GM23338 (cell line): ENCODE data around the gene CDH19. TPM values are rescaled to one million over a fixed set of nuclear protein-coding genes. Genes with fewer than 3 reads are reported as not detected.
A peak's percentile ranks its signal among the peaks of the same experiment; 100 is the strongest.

Experiments
- ATAC-seq: fragments of 200-7000 bp; cut with Tn5 transposase; 3 replicates; pipeline ENCODE4 v1.9.1; 2020
- DNase-seq: peaks from one replicate; pipeline ENCODE4 v3.0.0-alpha.2; 2015; ENCODE audit warnings: low spot score
- H2AFZ ChIP-seq: fragments of 200-600 bp; sonication (generic); 2 replicates; pipeline ENCODE4 v1.8.0; 2016; ENCODE audit warnings: antibody characterized with exemption, mild to moderate bottlenecking, moderate library complexity
- H3F3A ChIP-seq: fragments of 200-600 bp; sonication (generic); replicated peaks from 2 replicates; pipeline ENCODE4 v1.8.0; 2017; ENCODE audit warnings: antibody characterized with exemption, mixed run types, low read depth
- H3K27ac ChIP-seq: fragments of 200-600 bp; sonication (generic); 2 replicates; pipeline ENCODE4 v1.6.1; 2016; ENCODE audit warnings: low read depth
- H3K27me3 ChIP-seq: fragments of 200-600 bp; sonication (generic); 2 replicates; pipeline ENCODE4 v1.8.0; 2016; ENCODE audit warnings: mild to moderate bottlenecking, mixed run types, moderate library complexity; ENCODE audit not compliant: insufficient read depth
- H3K36me3 ChIP-seq: fragments of 200-600 bp; sonication (generic); 2 replicates; pipeline ENCODE4 v1.8.0; 2016; ENCODE audit warnings: mild to moderate bottlenecking; ENCODE audit not compliant: insufficient read depth
- H3K4me1 ChIP-seq: fragments of 200-600 bp; sonication (generic); 2 replicates; pipeline ENCODE4 v1.8.0; 2016; ENCODE audit warnings: mild to moderate bottlenecking, moderate library complexity; ENCODE audit not compliant: insufficient read depth
- H3K4me2 ChIP-seq: fragments of 200-600 bp; sonication (generic); 2 replicates; pipeline ENCODE4 v1.7.1; 2017; ENCODE audit warnings: mixed run types
- H3K4me3 ChIP-seq: fragments of 200-600 bp; sonication (generic); 2 replicates; pipeline ENCODE4 v1.6.1; 2016; ENCODE audit warnings: mixed run types
- H3K79me2 ChIP-seq: fragments of 200-600 bp; sonication (generic); replicated peaks from 2 replicates; pipeline ENCODE4 v1.8.0; 2017; ENCODE audit warnings: mild to moderate bottlenecking; ENCODE audit not compliant: insufficient read depth
- H3K9me2 ChIP-seq: fragments of 200-600 bp; sonication (generic); 2 replicates; pipeline ENCODE4 v1.8.0; 2017; ENCODE audit not compliant: insufficient read depth
- H4K20me1 ChIP-seq: fragments of 200-600 bp; sonication (generic); replicated peaks from 2 replicates; pipeline ENCODE4 v1.8.0; 2017; ENCODE audit warnings: mild to moderate bottlenecking; ENCODE audit not compliant: insufficient read depth
- H3K27ac Mint-ChIP-seq: 2 replicates; pipeline ENCODE4 v1.8.0; 2020; ENCODE audit warnings: inconsistent platforms, mild to moderate bottlenecking, moderate library complexity, mixed read lengths
- H3K27me3 Mint-ChIP-seq: 3 replicates; pipeline ENCODE4 v1.8.0; 2022; ENCODE audit warnings: low read depth, mild to moderate bottlenecking, moderate library complexity, mixed read lengths, inconsistent platforms; ENCODE audit not compliant: insufficient read depth, poor library complexity
- H3K36me3 Mint-ChIP-seq: 3 replicates; pipeline ENCODE4 v1.8.0; 2021; ENCODE audit warnings: low read depth, mild to moderate bottlenecking, inconsistent platforms, moderate library complexity, mixed read lengths
- H3K4me1 Mint-ChIP-seq: 3 replicates; pipeline ENCODE4 v1.8.0; 2020; ENCODE audit warnings: mild to moderate bottlenecking, inconsistent platforms, mixed read lengths
- H3K4me3 Mint-ChIP-seq: 3 replicates; pipeline ENCODE4 v1.8.0; 2021; ENCODE audit warnings: moderate library complexity, mild to moderate bottlenecking, inconsistent platforms, mixed read lengths
- H3K9me3 Mint-ChIP-seq: 3 replicates; pipeline ENCODE4 v1.8.0; 2020; ENCODE audit warnings: moderate library complexity, mild to moderate bottlenecking, inconsistent platforms, mixed read lengths
- EZH2phosphoT487 ChIP-seq: fragments of 200-600 bp; sonication (generic); IDR thresholded peaks from one replicate; pipeline ENCODE4 v1.8.1; 2018; ENCODE audit warnings: antibody characterized with exemption; ENCODE audit not compliant: unreplicated experiment
- NANOG ChIP-seq: IDR thresholded peaks from 2 replicates; pipeline ENCODE4 v1.6.1; 2016; ENCODE audit warnings: antibody characterized with exemption, borderline replicate concordance
- ZNF114 ChIP-seq: fragments of 250-450 bp; sonication (Bioruptor Pico); IDR thresholded peaks from 2 replicates; pipeline ENCODE4 v1.5.0; 2020; ENCODE audit warnings: mild to moderate bottlenecking, moderate library complexity
- polyA plus RNA-seq: library from polyadenylated mRNA; unstranded; fragments of >200 nt; fragmentation: Nextera tagmentation; extraction: Ambion mirVana; gene quantifications from 2 replicates; pipeline ENCODE4 v1.2.1, GENCODE V29; 2016
- total RNA-seq: library from RNA; depleted of rRNA; stranded (reverse); fragments of >200 nt; shearing (Covaris generic); gene quantifications from 2 replicates; pipeline ENCODE4 v1.2.3, GENCODE V29; 2014
- TF ChIP-seq, protein P1 (sequence below), 2 experiments: fragments of 200-600 bp in 1 of 2; sonication (generic) in 1 of 2; conservative IDR thresholded peaks; 2 replicates each; pipeline versions ENCODE4 v1.5.1 to v1.6.1; 2016 to 2017; ENCODE audit warnings: antibody characterized with exemption in 2 of 2, low read depth in 2 of 2, mild to moderate bottlenecking in 2 of 2, moderate library complexity in 1 of 2
- TF ChIP-seq, protein P2 (sequence below): fragments of 250-450 bp; sonication (Bioruptor Pico); IDR thresholded peaks from 2 replicates; pipeline ENCODE4 v1.5.0; 2020; ENCODE audit warnings: mild to moderate bottlenecking, moderate library complexity
- TF ChIP-seq, protein P3 (sequence below): IDR thresholded peaks from 2 replicates; pipeline ENCODE4 v1.6.1; 2016; ENCODE audit warnings: antibody characterized with exemption

The CDH19 gene
- total and polyA plus RNA-seq, 2 experiments from 2014 or later = 0.03 TPM

DNA sequence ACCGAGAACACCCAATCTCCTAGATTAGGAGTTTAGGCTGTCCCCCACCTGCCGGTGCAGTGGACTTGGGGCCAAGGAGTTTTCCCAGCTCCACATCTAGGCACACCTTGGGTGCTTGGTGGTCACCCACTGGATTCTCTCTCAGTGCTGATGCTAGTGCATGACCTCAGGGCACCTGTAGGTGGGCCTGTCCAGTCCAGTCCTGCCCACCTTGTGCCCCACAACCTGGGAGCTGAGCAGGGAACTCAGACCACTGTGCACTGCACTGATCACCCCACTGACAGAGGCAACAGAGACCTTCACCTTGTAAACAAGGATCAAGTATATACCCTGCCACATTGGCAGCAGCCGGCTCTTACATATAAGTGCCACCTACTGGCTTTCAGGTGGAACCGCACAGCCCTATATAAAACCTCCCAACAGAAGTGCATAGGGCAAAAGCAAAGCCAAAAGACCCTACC, 12.7 kb upstream of the CDH19 start:
- H3K4me2 ChIP-seq = no peak overlapping the region
- H3K27me3 Mint-ChIP-seq = no peaks in the 10 kb centered on the region
- TF ChIP-seq ZNF114 (CRISPR knock-in tag) (no peak), EZH2phosphoT487 (no peak)
- TF ChIP-seq, protein P1, sequence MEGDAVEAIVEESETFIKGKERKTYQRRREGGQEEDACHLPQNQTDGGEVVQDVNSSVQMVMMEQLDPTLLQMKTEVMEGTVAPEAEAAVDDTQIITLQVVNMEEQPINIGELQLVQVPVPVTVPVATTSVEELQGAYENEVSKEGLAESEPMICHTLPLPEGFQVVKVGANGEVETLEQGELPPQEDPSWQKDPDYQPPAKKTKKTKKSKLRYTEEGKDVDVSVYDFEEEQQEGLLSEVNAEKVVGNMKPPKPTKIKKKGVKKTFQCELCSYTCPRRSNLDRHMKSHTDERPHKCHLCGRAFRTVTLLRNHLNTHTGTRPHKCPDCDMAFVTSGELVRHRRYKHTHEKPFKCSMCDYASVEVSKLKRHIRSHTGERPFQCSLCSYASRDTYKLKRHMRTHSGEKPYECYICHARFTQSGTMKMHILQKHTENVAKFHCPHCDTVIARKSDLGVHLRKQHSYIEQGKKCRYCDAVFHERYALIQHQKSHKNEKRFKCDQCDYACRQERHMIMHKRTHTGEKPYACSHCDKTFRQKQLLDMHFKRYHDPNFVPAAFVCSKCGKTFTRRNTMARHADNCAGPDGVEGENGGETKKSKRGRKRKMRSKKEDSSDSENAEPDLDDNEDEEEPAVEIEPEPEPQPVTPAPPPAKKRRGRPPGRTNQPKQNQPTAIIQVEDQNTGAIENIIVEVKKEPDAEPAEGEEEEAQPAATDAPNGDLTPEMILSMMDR (conservative IDR thresholded peaks at IDR 0.05; ENCODE audit: low read depth in 2 of 2) = peak; percentile 76 to 77
- no peak overlapping the region for H3K4me3 ChIP-seq
- no peak overlapping the region for H3K27ac Mint-ChIP-seq
- no peak overlapping the region for H3K4me3 Mint-ChIP-seq
- H3K79me2 ChIP-seq = no peaks in the 10 kb centered on the region
- no peak overlapping the region for H3K27ac ChIP-seq
- H3K4me1 ChIP-seq = no peaks in the 10 kb centered on the region
- H4K20me1 ChIP-seq = no peaks in the 10 kb centered on the region
- DNase-seq (peak; percentile 75), ATAC-seq (peak; percentile 98)
- H2AFZ ChIP-seq = peak overlapping the region; percentile 67; the same call in 1 of the 2 replicates
- no peaks in the 10 kb centered on the region for H3K36me3 Mint-ChIP-seq
- H3K4me1 Mint-ChIP-seq = no peaks in the 10 kb centered on the region
- no peaks in the 10 kb centered on the region for H3F3A ChIP-seq
- H3K9me2 ChIP-seq = no peaks in the 10 kb centered on the region
- H3K27me3 ChIP-seq = no peaks in the 10 kb centered on the region
- no peaks in the 10 kb centered on the region for H3K9me3 Mint-ChIP-seq
- no peaks in the 10 kb centered on the region for H3K36me3 ChIP-seq

DNA sequence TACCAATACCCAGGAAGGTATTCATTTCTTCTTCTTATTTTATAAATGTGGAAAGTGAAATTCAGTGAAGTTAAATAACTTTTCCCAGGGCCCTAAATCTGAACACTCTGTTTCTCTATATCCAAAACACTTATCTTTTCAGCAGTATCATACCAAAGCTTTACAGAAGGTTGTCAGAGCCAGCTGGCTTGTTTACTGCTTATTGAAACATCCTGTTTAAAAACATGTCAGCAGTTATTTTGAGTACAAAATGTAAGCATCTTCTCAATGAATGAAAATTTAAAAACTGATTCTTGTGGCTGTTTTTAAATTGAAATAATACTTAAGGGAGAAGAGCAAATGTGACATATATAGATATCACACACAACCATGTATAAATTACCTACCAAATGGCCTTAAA, 11.3 kb upstream of the CDH19 start:
- Mint-ChIP-seq H3K27me3 (no peaks in the 10 kb centered on the region), H3K36me3 (no peaks in the 10 kb centered on the region), H3K27ac (no peak overlapping the region), H3K4me3 (no peak overlapping the region), H3K4me1 (no peaks in the 10 kb centered on the region), H3K9me3 (no peaks in the 10 kb centered on the region)
- H2AFZ ChIP-seq = no peak overlapping the region
- H3K4me1 ChIP-seq = no peaks in the 10 kb centered on the region
- H3K4me3 ChIP-seq = no peak overlapping the region
- H3F3A ChIP-seq = no peaks in the 10 kb centered on the region
- H3K4me2 ChIP-seq = no peak overlapping the region
- H3K79me2 ChIP-seq = no peaks in the 10 kb centered on the region
- H3K27ac ChIP-seq = no peak overlapping the region
- H3K36me3 ChIP-seq = no peaks in the 10 kb centered on the region
- no peaks in the 10 kb centered on the region for H3K9me2 ChIP-seq
- ATAC-seq = no peak
- TF ChIP-seq, protein P2, sequence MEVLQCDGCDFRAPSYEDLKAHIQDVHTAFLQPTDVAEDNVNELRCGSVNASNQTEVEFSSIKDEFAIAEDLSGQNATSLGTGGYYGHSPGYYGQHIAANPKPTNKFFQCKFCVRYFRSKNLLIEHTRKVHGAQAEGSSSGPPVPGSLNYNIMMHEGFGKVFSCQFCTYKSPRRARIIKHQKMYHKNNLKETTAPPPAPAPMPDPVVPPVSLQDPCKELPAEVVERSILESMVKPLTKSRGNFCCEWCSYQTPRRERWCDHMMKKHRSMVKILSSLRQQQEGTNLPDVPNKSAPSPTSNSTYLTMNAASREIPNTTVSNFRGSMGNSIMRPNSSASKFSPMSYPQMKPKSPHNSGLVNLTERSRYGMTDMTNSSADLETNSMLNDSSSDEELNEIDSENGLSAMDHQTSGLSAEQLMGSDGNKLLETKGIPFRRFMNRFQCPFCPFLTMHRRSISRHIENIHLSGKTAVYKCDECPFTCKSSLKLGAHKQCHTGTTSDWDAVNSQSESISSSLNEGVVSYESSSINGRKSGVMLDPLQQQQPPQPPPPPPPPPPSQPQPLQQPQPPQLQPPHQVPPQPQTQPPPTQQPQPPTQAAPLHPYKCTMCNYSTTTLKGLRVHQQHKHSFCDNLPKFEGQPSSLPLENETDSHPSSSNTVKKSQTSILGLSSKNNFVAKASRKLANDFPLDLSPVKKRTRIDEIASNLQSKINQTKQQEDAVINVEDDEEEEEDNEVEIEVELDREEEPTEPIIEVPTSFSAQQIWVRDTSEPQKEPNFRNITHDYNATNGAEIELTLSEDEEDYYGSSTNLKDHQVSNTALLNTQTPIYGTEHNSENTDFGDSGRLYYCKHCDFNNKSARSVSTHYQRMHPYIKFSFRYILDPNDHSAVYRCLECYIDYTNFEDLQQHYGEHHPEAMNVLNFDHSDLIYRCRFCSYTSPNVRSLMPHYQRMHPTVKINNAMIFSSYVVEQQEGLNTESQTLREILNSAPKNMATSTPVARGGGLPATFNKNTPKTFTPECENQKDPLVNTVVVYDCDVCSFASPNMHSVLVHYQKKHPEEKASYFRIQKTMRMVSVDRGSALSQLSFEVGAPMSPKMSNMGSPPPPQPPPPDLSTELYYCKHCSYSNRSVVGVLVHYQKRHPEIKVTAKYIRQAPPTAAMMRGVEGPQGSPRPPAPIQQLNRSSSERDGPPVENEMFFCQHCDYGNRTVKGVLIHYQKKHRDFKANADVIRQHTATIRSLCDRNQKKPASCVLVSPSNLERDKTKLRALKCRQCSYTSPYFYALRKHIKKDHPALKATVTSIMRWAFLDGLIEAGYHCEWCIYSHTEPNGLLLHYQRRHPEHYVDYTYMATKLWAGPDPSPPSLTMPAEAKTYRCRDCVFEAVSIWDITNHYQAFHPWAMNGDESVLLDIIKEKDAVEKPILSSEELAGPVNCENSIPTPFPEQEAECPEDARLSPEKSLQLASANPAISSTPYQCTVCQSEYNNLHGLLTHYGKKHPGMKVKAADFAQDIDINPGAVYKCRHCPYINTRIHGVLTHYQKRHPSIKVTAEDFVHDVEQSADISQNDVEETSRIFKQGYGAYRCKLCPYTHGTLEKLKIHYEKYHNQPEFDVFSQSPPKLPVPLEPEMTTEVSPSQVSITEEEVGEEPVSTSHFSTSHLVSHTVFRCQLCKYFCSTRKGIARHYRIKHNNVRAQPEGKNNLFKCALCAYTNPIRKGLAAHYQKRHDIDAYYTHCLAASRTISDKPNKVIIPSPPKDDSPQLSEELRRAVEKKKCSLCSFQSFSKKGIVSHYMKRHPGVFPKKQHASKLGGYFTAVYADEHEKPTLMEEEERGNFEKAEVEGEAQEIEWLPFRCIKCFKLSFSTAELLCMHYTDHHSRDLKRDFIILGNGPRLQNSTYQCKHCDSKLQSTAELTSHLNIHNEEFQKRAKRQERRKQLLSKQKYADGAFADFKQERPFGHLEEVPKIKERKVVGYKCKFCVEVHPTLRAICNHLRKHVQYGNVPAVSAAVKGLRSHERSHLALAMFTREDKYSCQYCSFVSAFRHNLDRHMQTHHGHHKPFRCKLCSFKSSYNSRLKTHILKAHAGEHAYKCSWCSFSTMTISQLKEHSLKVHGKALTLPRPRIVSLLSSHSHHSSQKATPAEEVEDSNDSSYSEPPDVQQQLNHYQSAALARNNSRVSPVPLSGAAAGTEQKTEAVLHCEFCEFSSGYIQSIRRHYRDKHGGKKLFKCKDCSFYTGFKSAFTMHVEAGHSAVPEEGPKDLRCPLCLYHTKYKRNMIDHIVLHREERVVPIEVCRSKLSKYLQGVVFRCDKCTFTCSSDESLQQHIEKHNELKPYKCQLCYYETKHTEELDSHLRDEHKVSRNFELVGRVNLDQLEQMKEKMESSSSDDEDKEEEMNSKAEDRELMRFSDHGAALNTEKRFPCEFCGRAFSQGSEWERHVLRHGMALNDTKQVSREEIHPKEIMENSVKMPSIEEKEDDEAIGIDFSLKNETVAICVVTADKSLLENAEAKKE (CRISPR knock-in tag) = no peak
- TF ChIP-seq, protein P1 (conservative IDR thresholded peaks at IDR 0.05; ENCODE audit: low read depth in 2 of 2) = no peak
- no peak for TF ChIP-seq EZH2phosphoT487
- TF ChIP-seq NANOG = no peak
- TF ChIP-seq, protein P3, sequence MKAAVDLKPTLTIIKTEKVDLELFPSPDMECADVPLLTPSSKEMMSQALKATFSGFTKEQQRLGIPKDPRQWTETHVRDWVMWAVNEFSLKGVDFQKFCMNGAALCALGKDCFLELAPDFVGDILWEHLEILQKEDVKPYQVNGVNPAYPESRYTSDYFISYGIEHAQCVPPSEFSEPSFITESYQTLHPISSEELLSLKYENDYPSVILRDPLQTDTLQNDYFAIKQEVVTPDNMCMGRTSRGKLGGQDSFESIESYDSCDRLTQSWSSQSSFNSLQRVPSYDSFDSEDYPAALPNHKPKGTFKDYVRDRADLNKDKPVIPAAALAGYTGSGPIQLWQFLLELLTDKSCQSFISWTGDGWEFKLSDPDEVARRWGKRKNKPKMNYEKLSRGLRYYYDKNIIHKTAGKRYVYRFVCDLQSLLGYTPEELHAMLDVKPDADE = no peak
- no peaks in the 10 kb centered on the region for H4K20me1 ChIP-seq
- DNase-seq = no peak
- no peaks in the 10 kb centered on the region for H3K27me3 ChIP-seq
